GM19328 (cell line): ENCODE data around the gene NECAB3.
"Not testable (repeated sequence)": the region's sequence is repeated elsewhere in the genome, so short reads cannot be mapped to it uniquely, and the experiment has no call there.

ENCODE experiments used
- ATAC-seq: cut with Tn5 transposase; IDR thresholded peaks from one replicate; pipeline ENCODE4 v1.9.1; 2021; ENCODE audit warnings: mild to moderate bottlenecking, moderate library complexity; ENCODE audit not compliant: unreplicated experiment

NECAB3 gene, protein sequence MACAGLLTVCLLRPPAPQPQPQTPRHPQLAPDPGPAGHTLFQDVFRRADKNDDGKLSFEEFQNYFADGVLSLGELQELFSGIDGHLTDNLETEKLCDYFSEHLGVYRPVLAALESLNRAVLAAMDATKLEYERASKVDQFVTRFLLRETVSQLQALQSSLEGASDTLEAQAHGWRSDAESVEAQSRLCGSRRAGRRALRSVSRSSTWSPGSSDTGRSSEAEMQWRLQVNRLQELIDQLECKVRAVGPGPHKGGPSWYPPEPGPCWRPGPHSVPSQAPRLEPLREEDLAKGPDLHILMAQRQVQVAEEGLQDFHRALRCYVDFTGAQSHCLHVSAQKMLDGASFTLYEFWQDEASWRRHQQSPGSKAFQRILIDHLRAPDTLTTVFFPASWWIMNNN

DNA sequence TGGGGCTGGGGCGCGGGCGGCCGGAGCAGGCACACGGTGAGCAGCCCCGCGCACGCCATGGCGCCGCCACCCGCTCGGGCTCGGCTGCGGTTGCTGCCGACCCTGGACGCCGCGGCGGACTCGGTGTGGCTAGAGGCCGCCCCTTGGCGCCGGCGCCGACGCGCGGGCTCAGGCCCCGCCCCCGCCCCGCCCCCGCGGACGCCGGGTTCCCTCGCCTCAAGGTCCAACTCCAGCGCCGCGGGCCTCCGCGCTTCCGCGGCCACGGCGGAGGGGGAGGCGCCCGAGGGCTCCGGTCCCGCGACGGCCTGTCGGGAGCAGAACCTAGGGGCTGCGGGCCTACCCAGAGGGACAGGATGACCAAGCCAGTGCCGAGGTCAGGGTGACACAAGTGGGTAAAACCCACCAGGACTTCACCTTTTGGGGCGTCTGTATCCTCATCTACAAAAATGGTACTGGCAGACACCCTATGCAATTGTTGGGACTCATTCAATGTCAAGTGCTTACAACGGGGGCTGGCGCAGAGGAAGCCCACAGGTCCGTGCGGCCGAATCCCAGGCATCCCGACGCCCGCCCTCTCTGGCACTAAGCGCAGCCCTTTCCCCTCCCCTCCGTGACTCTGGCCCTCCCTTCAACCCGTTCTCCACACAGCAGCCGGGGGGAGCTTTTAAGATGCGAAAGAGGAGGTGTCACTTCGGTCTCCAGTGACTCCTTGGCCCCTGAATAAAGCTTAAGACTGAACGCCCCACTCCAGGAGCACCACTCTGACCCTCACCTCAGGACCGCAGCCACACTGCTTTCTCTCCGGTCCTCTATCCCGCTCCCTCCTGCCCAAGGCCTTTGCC lies at the start of gene NECAB3:
NECAB3 (minus strand) TSS at position 135 of the 842 bp plus-strand sequence; CDS start at position 59, 76 bp downstream.
- ATAC-seq = peak; percentile 61

DNA sequence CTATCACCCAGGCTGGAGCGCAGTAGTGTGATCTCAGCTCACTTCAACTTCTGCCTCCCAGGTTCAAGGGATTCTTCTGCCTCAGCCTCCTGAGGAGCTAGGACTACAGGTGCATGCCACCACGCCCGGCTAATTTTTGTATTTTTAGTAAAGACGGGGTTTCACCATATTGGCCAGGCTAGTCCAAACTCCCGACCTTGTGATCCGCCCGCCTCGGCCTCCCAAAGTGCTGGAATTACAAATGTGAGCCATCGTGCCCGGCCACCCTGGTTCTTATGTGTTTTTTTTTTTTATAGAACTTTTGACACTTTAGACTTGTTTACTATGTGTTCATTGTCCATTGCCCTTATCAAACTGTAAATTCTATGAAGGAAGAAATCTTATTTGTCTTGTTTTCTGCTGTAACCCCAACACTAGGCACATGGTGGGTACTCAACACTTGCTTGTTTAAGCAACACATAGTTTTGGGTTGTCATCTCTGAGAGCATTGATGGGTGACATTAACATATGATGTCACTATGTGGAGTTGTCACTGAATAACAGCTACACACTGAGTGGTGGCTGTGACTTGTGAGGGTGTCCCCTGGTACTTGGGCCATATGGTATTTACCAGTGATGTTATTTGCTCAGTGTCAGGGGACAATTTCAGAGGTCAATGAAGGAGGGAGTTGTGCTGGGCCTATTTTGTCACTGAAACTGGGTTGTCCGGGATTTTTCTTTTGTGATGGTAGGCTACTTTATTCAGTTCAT lies 47.3 kb upstream of the NECAB3 start:
- no peak for ATAC-seq

DNA sequence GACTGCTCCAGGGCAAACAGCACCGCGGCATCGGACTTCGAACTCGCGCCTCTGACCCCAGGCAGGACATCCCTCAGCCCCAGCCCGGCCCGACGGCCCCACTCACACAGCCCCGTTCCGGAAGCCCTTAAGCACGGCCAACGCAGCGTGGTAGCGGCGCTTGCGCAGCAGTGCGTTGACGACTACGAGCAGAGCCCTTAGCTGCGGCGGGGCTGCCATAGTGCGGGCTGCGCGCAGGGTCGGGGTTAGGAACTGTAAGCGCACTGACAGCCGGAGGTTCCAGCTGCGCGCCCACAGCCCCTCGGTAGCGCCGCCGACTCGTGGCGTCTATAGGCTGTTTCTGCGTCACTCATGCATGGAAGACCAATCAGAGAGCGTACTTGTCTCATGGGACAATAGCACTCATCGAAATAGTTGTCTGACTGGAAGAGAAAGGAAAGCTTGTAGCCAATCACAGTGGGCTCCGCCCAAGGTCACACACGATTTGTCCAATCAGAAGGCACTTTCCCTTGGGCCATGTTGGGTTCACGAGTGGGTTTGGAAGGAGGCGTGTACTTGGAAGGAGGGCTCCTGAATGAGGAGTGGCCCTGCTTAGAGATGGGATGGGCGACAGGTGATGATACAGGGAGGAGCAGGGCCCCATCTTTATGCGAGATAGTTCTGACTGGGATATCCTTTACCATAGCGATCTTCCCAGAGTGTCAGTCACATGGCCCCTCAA lies 45.9 kb upstream of the NECAB3 start, which contains the start of gene PXMP4:
PXMP4 (minus strand) TSS at position 322 of the 721 bp plus-strand sequence; CDS start at position 219, 103 bp downstream.
- peak; percentile 97 for ATAC-seq

DNA sequence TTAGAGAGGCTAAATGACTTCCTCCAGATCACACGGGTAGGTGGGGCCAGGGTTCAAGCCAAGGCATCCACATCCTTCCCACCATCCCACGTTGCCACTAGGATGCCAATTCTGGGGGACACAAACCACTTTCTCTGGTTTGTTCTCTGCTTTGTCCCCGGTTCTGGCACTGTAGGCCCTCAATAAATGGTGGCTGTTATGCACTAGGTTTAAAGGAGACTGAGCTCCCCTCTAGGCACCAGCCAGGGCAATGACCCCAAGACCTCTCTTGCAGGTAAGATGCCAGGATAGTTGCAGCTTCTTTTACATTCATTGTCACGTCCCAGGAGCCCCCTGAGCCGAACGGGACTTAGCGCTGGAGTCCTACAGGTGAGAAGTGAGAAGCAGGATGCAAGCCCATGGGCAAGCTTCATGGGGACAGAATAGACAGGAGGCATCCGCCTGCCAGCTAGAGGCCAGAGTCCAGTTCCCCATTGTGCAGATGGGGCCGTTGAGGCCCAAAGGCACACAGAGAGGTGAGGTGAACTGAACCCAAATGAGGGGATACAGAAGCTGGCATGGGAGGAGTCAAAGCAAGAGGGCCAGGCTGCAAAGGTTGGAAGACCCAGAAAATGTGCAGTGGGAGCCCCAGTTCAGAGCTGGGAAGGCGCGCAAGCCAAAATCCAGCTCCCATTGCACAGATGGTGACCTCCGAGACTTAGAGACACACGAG lies 45.2 kb upstream of the NECAB3 start:
- no peak for ATAC-seq

DNA sequence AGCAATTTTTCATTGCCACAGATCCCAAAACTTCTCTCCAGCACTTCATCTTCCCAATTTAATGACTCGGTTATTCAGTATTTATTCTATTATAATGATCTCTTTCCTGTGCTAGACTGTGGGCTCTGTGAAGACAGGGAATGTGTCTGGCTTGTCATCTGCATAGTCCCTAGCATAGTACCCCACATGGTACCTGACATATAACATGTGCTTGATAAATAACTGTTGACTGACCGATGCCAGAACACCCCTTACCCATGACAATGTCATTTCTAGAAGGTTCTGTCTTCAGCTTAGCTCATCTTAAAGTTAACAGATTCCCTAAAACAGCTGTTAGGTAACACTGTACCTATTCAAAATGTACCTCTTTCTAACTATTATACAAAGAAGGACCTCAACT lies 42.3 kb upstream of the NECAB3 start:
- ATAC-seq = no peak

DNA sequence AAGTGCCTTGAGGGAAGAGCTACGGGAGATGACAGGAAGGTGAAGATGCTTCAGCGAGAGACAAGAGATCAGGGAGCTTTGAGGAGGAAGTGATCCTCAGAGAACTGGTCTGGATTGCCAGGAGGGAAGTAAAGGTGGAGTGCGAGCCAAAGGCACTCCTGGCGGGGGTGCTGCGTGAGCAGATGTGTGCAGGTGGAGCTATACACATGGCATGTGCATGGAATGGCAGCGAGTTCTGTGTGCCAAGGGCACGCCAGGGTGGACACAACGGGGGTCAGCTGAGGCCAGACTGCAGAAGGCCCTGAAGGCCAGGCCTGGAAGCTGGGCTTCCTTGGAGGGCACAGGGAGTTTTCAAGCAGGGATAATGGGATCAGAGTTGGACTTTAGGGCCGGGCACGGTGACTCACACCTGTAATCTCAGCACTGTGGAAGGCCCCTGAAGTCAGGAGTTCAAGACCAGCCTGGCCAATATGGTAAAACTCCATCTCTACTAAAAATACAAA lies 39.7 kb upstream of the NECAB3 start:
- ATAC-seq = no peak

DNA sequence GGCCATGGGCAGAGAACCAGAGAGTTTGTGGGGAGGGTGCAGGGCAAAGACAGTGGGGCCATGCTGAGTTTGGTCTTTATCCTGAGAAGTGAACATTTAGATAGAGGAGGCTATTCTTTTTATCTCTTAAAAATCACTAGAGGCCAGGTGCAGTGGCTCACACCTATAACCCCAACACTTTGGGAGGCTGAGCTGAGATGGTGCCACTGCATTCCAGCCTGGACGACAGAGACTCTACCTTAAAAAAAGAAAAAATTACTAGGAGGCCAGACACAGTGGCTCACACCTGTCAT lies 37.2 kb upstream of the NECAB3 start:
- ATAC-seq = no peak

DNA sequence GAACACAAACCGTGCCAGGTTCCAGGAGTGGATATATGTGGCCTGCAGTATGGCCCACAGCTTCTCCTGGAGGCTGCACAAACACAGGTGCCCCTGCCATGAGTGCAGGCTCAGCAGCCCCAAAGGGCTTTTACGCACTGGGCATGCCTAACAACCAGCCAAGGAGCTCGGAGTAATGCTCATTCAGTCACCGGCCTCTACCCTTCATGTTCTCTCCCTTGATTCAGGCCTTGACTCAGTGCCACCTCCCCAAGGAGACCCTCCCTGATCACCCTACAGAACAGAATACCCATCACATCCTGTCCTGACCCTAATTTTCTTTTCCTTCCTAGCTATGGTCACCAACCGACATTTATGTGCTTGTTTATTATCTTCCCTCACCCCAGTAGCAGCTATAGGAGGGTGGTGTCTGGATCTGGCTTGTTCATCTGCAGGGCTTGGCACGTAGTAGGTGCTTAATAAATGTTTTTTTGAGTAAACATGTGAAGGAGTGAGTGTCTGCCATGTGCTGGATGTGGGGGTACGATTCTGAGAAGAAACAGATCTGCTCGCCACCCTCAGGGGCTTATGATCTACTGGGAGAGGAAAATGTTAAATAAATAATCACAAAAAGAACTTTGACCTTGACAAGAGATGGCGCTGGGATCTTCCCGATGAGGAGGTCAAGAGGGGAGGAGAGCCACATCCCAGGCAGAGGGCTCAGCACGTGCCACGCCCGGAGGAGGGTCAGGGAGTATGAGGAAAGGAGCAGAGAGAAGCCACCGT lies 36.6 kb upstream of the NECAB3 start:
- ATAC-seq = no peak

DNA sequence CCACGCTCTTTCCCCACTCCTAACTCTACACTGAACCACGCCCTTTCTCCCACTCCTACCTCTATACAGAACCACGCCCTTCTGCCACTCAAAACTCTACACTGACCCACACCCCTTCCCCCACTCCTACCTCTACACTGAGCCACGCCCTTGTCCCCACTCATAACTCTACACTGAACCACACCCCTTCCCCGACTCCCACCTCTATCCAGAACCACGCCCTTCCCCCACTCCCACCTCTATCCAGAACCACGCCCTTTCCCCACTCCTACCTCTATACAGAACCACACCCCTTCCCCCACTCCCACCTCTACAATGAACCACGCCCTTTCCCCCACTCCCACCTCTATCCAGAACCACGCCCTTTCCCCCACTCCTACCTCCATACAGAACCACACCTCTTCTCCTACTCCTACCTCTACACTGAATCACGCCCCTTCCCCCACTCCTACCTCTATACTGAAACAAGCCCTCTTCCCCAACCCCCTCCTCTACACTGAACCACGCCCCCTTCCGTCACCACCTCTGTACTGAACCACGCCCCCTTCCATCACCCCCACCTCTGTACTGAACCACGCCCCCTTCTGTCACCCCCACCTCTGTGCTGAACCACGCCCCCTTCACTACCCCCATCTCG lies 35.8 kb upstream of the NECAB3 start:
- no peak for ATAC-seq

DNA sequence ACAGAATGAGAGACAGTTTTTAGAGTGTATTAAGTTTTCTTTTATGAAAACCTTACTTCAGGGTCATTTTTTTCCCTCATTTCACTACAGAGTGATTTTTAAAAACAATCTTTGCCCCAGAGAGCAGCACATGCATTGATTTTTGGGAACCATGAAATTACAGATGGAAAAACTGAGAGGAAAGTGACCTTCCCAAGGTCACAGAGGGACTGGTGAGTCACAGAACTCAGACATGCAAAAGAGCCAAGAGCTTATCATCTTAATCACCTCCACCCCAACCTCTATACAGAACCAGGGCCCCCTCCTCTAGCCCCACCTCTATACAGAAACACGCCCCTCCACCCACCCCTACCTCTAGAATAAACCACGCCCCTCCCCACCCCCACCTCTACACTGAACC lies 35.2 kb upstream of the NECAB3 start:
- no peak for ATAC-seq

DNA sequence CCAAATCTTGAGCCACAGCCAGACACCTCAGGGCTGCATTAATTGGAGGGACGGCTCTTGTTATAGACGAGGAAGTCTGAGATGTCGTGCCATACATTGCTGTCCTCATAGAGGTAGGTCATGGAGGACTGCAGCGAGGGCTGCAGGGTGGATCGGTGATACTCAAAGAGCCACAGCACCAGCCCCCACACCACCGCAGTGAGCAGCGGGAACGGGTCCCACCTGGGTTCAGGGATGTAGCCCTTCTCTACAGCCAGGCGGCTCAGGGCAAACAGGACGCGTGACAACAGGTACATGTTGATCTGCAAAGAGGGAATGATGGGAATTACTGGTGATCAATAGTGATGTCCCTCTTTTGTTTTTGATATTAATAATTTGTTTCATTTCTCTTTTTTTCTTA lies 33.4 kb upstream of the NECAB3 start:
- ATAC-seq = no peak

DNA sequence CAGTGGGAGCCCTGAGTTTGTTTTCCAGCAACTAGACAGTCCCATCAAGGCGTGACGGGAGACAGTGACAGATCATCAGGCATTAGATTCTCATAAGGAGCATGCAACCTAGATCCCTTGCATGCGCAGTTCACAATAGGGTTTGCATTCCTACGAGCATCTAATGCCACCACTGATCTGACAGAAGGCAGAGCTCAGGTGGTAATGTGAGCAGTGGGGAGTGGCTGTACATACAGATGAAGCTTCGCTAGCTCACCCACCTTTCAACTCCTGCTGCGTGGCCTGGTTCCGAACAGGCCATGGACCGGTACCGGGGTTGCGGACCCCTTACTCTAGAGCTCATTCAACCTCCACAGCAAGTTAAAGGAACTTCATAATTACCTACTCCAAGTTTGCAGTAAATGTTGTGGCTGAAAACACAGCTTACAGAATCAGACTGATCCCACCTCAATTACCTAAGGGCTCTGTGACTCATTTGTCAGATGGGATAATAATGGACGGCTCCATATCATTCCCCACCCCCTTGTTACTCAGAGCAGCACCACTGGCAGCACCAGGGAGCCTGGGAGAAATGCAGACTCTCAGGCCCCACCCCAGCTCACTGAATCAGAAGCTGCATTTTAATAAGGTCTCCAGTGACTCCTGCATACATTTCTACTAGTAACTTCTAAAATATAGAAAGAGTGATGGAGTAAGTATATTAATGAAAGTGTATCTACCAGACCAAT lies 30.1 kb upstream of the NECAB3 start:
- ATAC-seq = no peak

DNA sequence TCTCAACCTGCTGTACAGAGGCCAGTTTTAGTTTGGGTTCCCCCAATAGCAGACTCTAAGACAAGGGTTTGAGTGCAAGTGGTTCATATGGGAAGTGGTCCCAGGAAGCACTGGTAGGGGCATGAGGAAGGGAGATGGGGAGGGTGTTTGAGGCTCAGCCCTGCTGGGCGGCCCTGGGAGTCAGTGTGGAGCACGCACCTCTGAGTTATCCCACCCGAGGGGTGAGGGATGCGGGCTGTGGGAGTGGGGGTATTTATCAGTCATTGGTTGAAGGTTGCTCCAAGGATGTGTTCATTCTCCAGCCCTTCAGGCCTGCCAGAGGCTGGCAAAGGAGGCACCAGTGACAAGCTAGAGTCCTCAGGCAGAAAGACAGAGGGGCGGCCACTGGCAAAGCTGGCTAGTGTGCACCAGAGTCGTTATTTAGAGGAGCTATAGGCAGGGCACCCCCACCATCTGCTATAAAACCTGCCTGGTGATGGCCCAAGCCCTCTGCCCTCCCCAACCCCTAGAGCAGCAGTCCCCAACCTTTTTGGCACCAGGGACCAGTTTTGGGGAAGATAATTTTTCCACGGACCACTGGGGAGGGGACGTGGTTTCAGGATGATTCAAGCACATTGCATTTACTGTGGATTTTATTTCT lies 29.4 kb upstream of the NECAB3 start:
- ATAC-seq = no peak

DNA sequence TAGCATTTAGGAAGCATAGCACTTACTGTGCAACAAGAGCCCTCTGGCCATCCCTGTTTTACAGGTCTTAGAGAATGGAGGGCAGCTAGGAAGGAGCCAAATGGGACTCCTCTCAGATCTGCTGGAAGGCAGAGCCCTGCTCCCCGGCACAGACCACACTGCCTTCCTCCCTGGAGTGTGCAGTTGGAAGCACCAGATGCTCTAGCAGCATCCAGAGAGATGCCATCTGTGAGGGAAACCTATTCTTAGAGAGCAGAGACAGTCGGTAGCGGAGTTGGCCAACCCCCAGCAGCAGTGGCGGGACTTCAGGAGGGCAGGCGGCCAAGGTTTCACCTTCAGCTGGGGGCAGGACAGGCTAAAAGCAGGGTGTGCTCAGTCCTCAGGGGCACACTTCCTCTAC lies 28.6 kb upstream of the NECAB3 start:
- no peak for ATAC-seq

DNA sequence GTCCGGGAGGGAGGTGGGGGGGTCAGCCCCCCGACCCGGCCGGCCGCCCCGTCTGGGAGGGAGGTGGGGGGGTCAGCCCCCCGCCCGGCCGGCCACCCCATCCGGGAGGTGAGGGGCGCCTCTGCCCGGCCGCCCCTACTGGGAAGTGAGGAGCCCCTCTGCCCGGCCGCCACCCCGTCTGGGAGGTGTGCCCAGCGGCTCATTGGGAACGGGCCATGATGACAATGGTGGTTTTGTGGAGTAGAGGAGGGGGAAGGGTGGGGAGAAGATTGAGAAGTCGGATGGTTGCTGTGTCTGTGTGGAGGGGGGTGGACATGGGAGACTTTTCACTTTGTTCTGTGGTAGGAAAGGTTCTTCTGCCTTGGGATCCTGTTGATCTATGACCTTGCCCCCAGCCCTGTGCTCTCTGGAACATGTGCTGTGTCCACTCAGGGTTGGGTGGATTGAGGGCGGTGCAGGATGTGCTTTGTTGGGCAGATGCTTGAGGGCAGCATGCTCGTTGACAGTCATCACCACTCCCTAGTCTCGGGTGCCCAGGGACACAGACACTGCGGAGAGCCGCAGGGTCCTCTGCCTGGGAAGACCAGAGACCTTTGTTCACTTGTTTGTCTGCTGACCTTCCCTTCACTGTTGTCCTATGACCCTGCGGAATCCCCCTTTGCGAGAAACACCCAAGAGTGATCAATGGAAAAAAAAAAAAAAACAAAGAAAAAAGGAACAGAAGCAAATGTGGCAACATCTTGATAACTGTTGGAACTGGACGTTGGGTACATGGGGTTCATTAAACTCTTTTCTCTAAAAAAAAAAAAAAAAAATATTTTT lies 27.6 kb upstream of the NECAB3 start:
- no peak for ATAC-seq

DNA sequence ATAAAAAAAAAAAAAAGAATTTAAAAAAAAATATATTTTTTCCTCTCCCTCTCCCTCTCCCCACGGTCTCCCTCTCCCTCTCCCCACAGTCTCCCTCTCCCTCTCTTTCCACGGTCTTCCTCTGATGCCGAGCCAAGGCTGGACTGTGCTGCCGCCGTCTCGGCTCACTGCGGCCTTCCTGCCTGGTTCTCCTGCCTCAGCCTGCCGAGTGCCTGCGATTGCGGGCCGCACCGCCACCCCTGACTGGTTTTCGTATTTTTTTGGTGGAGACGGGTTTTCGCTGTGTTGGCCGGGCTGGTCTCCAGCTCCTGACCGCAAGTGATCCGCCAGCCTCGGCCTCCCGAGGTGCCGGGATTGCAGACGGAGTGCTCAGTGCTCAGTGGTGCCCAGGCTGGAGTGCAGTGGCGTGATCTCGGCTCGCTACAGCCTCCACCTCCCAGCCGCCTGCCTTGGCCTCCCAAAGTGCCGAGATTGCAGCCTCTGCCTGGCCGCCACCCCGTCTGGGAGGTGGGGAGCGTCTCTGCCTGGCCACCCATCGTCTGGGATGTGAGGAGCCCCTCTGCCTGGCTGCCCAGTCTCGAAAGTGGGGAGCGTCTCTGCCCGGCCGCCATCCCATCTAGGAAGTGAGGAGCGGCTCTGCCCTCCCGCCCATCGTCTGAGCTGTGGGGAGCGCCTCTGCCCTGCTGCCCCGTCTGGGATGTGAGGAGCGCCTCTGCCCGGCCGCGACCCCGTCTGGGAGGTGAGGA lies 26.6 kb upstream of the NECAB3 start:
- ATAC-seq = not testable (repeated sequence)
